HG03565 (cell line): ENCODE data around the gene VIPR2.

ENCODE experiments used
- ATAC-seq: cut with Tn5 transposase; IDR thresholded peaks from one replicate; pipeline ENCODE4 v1.9.1; 2021; ENCODE audit warnings: mild to moderate bottlenecking, moderate library complexity; ENCODE audit not compliant: unreplicated experiment

VIPR2 gene

DNA sequence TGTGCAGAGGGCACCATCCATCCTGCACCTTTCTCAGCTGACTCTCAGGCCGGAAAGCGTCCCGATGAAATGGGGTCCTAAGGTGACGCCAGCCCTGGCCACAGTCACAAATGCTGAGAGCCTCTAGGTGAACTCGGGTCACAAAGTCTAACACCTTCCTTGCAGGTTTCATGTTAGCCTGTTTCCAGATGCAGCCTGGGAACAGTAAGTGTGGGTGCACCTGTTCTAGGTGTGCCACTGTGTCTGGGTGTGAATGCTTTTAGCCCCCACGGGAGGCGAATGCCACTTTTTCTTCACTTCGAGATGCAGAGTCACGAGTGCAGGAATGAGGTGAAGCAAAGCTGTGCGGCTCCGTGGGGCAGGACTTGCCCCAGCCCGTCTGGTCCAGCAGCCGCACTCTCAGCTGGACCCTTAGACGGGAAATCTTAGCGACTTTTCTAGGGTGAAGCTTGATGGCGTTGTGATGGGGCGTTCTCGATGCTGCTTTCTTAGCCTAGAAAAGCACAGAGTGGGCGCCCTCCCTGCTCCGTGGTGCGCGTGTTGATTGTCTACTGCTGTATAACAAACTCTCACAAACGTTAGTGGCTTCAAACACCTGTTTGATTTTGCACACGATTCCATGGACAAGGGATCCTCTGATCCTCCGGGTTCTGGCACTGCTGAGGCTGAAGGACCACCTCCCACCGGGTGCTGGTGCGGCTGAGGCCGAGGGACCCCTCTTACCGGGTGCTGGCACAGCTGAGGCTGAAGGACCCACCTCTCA, 13.6 kb upstream of the VIPR2 start:
- ATAC-seq: no peak

DNA sequence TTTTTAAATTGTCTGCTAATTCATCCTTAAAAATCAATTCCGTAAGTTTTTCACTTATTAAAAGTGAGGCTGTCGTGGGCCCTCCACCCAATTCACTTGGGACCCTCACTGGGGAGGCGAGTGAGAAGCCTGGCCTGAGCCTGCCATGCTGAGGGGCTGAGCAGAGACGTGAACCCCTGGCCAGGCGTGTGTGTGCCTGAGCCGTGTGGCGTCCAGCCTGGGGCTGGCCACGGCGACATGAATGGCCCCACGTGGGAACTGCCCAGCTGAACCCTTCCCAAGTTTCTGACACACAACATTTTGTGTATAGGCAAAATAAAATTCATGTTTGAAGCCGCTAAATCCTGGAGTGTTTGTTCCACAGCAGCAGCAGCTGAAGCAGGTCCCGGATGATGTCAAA, 13.0 kb upstream of the VIPR2 start:
- no peak for ATAC-seq

DNA sequence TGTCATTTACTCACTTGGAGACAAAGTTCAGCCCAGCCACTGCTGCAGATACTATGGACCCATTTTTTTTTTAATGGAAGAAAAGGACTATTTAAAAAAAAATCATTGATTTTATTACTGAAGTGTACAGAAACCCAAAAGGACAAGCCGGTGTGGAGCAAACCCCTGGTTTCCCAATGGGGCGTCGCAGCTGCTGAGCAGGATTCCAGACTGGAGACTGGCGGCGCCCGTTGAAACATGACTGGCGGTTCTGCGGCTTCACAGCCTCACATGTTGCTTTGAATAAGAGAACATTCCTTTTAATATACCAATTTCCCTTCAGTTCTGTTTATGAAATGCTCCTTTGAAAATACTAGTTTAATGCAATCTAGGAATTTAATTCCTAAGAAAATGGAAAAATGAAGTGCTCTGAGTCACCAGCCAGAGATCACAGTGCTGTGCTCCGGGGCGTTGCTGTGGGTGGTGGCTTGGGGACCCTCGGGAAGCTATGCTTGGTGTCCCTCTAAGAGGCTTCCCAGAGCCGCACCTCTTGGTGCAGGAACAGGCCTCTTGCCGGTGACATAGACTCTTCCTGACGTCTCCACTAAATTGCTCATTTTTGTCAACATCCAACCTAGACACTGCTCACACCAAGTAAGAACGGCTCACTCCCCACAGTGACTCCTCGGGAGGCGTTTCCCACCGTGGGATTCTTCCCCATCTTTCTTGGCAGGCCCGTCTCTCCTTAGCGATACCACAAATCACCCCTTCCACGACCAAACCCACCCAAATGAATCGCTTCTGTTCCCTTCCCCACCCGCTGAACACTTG, 12.0 kb upstream of the VIPR2 start:
- ATAC-seq: no peak

DNA sequence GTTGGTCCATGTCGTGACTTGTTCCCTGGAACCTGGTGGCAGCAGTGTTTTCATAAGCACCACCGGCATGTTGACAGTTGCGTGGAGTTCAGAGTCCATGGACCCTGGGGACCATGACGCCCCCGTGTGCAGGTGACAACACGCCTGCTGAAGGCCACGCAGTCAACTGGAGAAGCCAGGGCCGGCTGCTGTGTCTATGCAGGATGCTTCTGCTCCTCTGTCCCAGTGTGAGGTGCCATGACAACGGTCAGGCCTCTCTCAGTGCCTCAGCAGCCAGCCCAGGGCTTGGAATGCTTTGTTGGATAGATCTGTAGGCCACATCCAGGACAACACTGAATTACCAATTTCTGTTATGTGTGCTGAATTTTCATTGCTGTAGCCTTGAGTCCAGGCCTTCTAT, 10.7 kb upstream of the VIPR2 start:
- ATAC-seq: no peak

DNA sequence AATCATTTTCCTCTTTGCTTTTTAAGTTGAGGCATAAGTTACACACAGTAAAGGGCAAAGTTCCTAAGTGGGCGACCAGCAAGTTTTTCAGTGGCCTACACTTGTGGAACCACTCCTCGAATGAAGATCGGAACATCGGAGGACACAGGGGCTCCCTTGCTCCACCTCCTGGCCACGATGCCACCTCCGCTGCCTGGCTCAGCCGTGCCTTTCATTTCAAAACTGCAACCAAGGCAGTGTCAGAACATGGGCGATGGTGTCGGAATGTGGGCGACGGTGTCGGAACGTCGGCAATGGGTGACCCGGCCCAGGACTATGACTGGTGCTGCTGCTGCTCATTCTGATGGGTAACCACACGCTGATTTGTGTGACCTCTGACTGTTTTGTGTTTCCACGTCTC, 9.6 kb upstream of the VIPR2 start:
- no peak for ATAC-seq

DNA sequence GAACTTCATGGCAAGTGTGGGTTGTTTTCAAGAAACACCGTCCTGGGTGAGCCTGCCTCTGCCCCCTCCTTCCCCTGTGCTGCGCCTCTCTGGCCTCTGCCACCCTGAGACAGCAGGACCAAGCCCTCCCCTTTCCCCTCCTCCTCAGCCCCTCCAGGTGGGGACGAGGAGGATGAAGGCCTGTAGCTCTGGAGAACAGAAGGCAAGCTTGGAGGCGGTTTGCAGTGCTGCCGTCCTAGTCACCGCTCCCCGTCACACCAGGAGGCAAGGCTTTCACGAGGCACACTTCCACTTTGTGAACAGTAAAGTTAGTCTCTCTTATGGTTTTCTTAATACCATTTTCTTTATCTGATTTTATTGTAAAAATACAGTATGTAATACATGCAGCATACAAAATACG, 8.8 kb upstream of the VIPR2 start:
- ATAC-seq: no peak

DNA sequence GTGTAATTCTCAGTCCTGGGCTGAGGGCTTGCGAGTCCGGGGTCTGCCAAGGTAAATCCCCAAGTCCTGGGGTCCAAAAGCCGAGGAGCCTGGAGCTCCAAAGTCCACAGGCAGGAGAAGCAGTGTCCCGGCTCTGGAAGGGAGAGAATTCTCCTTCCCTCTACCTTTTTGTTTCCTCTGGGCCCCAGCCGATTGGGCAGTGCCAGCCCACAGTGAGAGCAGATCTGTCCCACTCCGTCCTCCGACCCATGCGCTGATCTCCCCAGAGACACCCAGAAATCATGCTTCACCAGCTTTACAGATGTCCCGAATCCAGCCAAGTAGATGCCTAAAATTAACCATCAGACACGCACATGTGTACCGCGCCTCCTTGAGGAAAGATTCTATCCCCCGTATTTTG, 8.1 kb upstream of the VIPR2 start:
- no peak for ATAC-seq

DNA sequence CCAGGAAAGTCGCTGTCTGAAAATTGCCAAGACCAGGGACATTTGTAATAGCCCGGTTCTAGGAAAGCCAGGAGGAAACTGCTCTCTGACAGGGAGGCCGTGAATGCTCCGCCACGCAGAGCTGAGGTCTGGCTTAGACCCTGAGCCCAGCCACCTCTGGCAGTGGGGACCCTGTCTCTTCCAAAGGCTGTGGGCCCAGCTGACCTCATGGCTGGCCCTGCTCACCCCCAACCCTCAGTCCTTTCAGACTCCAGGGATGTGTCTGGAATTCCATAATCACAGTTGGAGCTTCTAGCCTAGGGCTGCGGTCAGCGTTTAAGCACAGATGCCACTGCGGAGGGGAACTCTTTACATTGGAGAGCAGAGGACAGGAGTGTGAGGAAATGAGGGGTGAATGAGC, 6.6 kb upstream of the VIPR2 start:
- no peak for ATAC-seq

DNA sequence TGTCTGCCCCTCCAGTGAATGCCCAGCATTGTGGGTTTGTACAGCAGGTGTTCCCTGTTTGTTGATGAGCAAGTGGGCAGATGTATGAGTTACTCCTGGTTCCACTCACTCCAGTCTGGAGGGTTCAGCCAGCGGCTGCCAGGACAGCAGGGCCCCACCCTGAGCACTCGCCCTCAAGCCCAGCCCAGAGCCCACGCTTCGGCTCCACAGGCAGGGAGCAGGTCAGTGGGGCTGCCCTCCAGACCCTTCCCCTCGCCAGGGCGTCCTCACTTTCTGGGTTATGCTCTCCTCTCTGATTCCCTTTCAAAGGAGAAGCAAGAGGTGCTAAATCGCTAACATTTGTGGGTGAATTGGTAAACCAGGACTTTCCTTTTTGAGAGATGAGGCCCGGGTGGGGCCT, 4.8 kb upstream of the VIPR2 start:
- no peak for ATAC-seq

DNA sequence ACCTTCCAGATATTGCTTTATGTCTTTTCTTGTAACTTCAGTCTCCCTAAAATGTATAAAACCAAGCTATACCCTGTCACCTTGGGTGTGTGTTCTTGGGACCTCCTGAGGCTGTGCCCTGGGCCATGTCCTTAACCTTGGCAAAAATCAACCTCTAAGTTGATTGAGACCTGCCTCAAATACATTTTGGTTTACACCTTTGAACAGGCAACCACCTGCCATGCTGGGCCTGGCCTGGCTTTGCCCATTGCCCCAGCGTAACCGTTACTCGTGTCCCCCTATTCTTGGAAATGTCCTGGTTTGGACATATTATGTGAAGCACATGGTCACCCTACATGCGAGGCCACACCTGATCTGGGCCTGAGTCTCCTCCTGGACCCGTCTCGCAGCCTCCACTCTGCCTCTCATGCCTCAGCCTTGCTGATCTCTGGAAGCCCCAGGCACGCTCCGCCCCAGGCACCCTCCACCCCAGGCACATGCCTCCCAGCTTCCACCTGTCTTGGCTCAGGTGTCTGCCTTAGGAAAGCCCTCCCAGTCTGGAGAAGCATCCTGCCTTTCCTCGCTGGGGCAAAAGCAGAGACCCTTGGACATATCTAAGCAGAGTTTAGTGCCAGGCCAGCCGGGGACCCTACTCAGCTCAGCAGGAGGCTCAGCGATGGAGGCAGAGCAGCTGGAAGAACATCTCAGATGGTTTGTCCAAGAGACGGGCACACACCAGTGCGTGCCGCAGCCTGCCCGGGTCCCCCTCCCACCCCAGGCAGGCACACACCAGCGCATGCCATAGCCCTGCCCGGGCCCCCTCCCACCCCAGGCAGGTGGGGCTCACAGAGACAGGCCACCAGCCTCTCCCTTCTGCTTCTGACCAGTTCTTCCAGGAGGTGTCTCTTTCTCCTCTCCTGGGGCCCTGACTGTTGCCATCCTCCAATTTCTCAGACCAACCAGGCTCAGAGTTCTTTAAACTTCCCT, 4.0 kb upstream of the VIPR2 start:
- no peak for ATAC-seq

DNA sequence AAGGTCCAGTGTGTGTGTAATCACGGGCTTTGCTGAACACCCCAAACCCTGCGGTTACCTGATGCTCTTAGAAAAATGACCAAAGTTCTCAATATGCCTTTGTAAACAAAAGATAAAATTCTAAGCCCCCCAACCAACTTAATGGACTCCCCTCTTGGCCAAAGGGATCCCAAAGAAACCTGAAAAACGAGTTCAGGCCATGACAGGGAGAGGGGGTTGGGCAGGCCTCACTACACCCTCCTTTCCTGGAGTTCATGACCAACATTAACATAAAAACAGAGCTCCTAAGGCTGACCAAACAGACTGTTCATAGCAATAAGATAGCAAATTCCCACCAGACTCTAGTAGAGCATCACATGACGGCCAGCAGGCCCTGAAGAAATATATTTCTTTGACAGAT, 3.0 kb upstream of the VIPR2 start:
- ATAC-seq: no peak

DNA sequence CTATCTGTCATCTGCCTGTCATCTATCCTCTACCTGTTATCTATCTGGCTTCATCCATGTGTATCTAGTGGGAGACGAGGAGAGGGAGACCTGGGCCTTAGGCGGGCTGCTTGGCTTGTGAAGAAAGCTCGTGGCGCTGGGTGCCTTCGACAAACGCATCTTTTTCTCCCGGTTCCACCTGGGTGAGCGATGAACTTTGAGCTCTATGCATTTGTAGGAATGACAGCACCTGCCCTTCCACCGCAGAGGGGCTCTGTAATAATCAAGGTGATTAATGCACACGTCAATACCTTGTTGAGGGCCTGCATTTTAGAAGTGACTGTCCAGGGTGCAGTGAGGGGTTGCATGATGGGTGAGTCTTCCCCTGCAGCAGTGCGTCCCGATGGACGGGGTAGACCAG, 2.6 kb upstream of the VIPR2 start:
- no peak for ATAC-seq

DNA sequence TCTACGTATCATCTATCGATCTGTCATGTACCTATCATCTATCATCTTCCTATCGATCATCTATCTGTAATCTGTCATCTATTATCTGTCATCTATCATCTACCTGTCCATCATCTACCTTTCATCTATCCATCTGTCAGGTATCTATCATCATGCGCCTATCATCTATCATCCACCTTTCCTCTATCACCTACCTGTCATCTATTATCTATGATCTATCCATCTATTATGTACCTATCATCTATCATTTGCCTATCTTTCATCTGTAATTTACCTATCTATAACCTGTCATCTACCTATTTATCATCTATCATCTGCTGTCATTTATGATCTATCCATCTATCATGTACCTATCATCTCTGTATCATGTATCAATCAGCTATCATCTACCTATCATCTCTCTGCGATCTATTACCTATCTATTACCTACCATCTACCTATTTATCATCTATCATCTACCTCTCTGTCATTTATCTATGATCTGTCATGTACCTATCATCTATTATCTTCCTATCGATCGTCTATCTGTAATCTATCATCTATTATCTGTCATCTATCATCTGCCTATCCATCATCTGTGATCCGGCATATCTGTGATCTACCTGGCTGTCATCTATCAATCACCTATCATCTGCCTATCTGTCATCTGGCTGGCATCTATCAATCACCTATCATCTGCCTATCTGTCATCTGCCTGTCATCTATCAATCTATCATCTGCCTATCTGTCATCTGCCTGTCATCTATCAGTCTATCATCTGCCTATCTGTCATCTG, 1.6 kb upstream of the VIPR2 start:
- no peak for ATAC-seq

DNA sequence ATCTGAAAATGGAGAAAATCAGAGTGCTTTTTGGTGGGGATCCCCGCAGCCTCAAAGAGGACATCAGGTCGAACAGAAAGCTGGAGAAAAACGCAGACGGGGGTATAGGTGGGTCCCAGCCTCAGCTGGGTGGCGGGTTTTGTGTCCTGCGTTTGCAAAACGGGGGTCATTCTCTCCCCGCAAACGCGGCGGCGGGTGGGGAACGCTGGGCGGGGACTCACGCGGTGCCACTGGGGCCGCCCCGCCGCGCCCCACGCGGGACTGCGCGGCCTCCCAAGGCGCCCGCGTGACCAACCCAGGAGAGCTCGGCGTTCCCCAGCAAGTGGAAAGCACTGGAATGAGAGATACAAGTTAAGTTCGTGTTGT, 806 bp upstream of the VIPR2 start:
- ATAC-seq: no peak

DNA sequence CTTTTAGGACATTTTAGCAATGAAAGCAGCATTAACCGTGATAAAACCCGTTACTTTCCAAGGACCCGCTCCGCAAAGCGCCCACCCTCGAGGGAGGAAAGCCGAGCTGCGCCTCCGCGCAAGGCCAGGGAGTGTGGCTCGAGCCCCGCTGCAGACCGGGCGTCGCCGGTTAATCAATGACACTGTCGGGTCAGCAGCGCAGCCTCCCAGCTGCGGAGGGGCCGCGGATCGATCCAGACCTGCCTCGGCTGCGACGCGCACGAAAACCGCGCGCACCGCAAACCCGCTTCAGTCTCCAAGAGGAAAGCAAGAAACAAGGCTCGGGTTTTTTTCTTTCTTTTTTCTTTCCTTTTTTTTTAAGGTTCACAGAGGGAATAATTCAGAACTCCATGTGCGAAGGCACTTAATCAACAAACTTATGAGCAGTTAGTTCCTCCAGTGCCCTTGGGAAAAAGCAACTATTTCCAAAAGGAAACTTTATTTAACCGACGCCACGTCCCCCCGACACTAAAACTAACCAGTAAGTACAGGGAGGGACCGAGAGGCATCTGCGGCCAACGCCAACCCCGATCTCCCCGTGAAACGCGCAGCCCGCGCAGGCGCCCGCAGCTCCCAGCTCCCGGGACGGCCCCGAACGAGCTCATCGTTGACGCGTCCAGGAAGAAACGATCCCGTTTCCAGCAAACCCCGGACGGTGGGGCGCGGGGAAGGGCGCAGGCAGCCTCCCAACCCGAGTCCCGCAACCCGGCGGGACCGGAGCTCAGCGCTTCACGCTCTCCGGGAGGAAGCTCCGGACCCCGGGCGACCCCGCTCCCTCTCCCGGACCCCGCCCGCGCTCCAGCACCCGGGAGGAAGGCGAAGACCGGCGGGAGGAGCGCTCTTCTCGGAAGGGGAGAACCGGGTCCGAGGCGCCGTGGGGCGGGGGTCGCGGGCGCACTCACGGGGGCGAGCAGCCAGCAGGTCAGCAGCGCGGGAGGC, 598 bp downstream of the VIPR2 start:
- ATAC-seq: no peak

DNA sequence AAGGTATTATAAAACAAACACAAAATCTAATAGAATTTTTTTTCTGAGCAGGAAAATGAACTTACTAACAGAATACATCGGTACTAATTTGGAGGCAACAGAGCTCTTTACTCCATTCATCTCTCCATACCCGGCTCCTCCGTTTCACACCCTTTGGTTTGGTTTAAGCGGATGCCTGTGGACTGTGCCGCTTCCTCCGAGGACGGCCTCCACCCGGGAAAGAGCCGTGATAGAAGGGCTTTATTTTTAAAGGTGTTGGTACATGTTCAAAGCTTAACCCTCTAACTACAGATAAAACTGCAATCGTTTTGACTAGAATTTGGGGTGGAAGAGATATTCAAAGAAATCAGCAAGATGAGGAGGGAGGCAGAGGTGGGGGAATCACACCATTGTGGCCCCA, 1.9 kb downstream of the VIPR2 start:
- no peak for ATAC-seq

DNA sequence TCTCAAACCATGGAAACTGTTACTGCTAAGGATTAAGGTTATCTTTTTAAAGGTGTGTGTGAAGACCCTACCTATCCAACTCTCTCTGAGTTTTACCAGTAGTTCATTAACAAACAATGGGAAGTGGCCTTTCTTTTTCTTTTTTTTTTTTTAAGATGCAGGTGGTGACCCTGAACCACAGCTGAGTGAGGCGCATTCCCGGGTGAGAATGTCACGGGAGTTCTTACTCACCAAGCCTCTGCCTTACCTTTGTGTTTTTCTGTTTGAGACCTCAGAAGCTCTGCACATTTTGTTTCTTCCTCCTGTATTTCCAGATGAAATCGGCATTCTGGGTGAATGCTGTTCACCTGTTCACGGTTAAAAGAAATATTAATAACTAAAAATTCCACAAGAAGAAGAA, 2.5 kb downstream of the VIPR2 start:
- no peak for ATAC-seq

DNA sequence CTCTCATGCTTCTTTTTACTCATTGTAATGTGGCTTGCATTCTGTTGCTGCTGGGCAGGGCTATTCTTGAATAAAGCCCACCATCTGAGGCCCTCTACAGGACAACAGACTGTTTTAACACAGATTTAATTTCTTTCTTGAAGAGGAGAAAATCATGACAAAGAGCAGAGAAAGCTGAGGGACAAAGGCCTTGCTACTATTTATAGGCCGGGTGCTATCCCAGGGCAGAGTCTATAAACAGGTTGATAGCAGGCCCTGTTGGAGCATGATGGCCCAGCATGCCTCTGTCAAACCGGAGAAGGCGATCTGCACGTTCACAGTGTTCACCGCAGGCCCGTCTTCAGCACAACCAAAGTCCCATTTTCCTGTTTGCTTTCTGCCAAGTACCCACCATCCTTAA, 3.0 kb downstream of the VIPR2 start:
- no peak for ATAC-seq

DNA sequence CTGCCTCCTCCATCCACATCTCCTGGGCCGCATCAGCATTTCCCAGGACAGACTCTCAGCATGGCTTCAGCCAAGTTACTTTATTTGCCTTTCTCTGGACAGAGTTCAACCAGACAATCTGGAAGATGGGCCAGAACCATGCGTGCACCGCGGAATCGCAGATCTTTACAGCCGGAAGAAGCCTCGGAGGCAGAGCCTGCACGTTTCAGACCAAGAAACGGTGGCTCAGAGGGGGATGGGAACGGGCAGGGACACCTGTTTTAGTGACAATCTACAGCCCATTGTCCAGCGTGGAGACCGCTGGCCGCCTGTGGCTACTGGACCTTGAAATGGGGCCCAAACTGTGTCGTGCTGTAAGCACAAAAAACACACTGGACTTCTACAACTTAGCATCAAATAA, 3.5 kb downstream of the VIPR2 start:
- ATAC-seq: no peak
